GM12878 (cell line): ENCODE results near the gene NRG2.

Source experiments
- CBX5 ChIP-seq: sonication (generic); IDR thresholded peaks from 2 replicates; pipeline ENCODE4 v1.6.1; 2016; ENCODE audit warnings: low read depth, moderate library complexity, mild to moderate bottlenecking, inconsistent platforms
- HDAC2 ChIP-seq: fragments of 200-600 bp; sonication (generic); IDR thresholded peaks from 2 replicates; pipeline ENCODE4 v1.6.1; 2017
- JUNB ChIP-seq: IDR thresholded peaks from 2 replicates; pipeline ENCODE4 v1.6.1; 2016; ENCODE audit warnings: antibody characterized with exemption, mild to moderate bottlenecking
- JUND ChIP-seq: IDR thresholded peaks from 2 replicates; pipeline ENCODE4 v1.6.1; 2012; ENCODE audit warnings: low read depth, mild to moderate bottlenecking, low read length, improper control_type of control experiment, moderate library complexity
- POLR2A ChIP-seq: IDR thresholded peaks from 2 replicates; pipeline ENCODE4 v1.6.1; 2011; ENCODE audit warnings: low read depth, mild to moderate bottlenecking, low read length
- POLR2AphosphoS5 ChIP-seq: IDR thresholded peaks from 2 replicates; pipeline ENCODE4 v1.6.1; 2011; ENCODE audit warnings: mild to moderate bottlenecking, low read length, inconsistent platforms
- RAD21 ChIP-seq: IDR thresholded peaks from 2 replicates; pipeline ENCODE4 v1.6.1; 2011; ENCODE audit warnings: mild to moderate bottlenecking, low read depth, low read length, moderate library complexity; ENCODE audit not compliant: insufficient read depth
- RCOR1 ChIP-seq: conservative IDR thresholded peaks from 2 replicates; pipeline ENCODE4 v1.6.1; 2012; ENCODE audit warnings: low read depth, low read length, improper control_type of control experiment
- TAF1 ChIP-seq: IDR thresholded peaks from 2 replicates; pipeline ENCODE4 v1.6.1; 2011; ENCODE audit warnings: mild to moderate bottlenecking, low read depth, low read length, borderline replicate concordance
- ZNF384 ChIP-seq: IDR thresholded peaks from 2 replicates; pipeline ENCODE4 v1.6.1; 2012; ENCODE audit warnings: low read depth, mild to moderate bottlenecking, low read length, improper control_type of control experiment, borderline replicate concordance
- TF ChIP-seq, protein P1 (sequence below), 3 experiments: IDR thresholded peaks in 2 of 3; conservative IDR thresholded peaks in 1 of 3; 2 replicates each; pipeline ENCODE4 v1.5.1; 2011; ENCODE audit warnings: low read depth in 3 of 3, low read length in 3 of 3, mild to moderate bottlenecking in 3 of 3, control low read depth in 2 of 3, moderate library complexity in 2 of 3, inconsistent platforms in 1 of 3, mixed read lengths in 1 of 3; ENCODE audit not compliant: control insufficient read depth in 2 of 3, insufficient read depth in 1 of 3; ENCODE audit errors: extremely low read depth in 1 of 3
- TF ChIP-seq, protein P2 (sequence below): IDR thresholded peaks from 2 replicates; pipeline ENCODE4 v1.6.1; 2012; ENCODE audit warnings: mild to moderate bottlenecking, low read depth, low read length
- TF ChIP-seq, protein P3 (sequence below): IDR thresholded peaks from 2 replicates; pipeline ENCODE4 v1.6.1; 2011; ENCODE audit warnings: low read depth, mild to moderate bottlenecking, low read length, moderate library complexity, borderline replicate concordance; ENCODE audit errors: extremely low read depth

DNA sequence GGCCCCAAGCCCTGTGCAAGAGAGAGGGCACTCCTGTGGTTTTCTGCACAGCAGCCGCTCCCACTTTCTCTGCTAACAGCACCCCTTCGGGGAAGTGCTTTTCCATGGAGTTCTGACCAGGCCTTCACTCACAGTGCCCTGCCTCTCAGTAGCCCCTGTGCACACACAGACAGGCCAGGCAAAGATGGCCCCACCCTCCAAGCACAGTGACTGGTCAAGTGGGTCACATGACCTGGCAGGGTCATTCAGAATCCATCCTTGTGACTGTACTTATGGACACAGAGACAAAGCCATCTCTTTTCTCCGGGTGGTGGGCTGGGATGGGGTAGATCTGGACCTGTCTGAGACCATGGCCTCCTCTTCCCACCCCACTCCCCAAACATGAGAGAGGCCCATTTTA, 165.0 kb downstream of the NRG2 start:
- no peak for TF ChIP-seq POLR2A
- no peak for TF ChIP-seq JUNB
- TF ChIP-seq, protein P1, sequence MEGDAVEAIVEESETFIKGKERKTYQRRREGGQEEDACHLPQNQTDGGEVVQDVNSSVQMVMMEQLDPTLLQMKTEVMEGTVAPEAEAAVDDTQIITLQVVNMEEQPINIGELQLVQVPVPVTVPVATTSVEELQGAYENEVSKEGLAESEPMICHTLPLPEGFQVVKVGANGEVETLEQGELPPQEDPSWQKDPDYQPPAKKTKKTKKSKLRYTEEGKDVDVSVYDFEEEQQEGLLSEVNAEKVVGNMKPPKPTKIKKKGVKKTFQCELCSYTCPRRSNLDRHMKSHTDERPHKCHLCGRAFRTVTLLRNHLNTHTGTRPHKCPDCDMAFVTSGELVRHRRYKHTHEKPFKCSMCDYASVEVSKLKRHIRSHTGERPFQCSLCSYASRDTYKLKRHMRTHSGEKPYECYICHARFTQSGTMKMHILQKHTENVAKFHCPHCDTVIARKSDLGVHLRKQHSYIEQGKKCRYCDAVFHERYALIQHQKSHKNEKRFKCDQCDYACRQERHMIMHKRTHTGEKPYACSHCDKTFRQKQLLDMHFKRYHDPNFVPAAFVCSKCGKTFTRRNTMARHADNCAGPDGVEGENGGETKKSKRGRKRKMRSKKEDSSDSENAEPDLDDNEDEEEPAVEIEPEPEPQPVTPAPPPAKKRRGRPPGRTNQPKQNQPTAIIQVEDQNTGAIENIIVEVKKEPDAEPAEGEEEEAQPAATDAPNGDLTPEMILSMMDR (IDR thresholded peaks at IDR 0.05 in 2 of 3, conservative IDR thresholded peaks at IDR 0.05 in 1 of 3; ENCODE audit: control insufficient read depth in 2 of 3, extremely low read depth in 1 of 3, insufficient read depth in 1 of 3, low read depth in 3 of 3, low read length in 3 of 3) = no peak
- TF ChIP-seq, protein P2, sequence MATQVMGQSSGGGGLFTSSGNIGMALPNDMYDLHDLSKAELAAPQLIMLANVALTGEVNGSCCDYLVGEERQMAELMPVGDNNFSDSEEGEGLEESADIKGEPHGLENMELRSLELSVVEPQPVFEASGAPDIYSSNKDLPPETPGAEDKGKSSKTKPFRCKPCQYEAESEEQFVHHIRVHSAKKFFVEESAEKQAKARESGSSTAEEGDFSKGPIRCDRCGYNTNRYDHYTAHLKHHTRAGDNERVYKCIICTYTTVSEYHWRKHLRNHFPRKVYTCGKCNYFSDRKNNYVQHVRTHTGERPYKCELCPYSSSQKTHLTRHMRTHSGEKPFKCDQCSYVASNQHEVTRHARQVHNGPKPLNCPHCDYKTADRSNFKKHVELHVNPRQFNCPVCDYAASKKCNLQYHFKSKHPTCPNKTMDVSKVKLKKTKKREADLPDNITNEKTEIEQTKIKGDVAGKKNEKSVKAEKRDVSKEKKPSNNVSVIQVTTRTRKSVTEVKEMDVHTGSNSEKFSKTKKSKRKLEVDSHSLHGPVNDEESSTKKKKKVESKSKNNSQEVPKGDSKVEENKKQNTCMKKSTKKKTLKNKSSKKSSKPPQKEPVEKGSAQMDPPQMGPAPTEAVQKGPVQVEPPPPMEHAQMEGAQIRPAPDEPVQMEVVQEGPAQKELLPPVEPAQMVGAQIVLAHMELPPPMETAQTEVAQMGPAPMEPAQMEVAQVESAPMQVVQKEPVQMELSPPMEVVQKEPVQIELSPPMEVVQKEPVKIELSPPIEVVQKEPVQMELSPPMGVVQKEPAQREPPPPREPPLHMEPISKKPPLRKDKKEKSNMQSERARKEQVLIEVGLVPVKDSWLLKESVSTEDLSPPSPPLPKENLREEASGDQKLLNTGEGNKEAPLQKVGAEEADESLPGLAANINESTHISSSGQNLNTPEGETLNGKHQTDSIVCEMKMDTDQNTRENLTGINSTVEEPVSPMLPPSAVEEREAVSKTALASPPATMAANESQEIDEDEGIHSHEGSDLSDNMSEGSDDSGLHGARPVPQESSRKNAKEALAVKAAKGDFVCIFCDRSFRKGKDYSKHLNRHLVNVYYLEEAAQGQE = no peak
- TF ChIP-seq HDAC2 = no peak
- TF ChIP-seq RAD21 = no peak
- TF ChIP-seq CBX5 = no peak
- no peak for TF ChIP-seq ZNF384
- TF ChIP-seq, protein P3, sequence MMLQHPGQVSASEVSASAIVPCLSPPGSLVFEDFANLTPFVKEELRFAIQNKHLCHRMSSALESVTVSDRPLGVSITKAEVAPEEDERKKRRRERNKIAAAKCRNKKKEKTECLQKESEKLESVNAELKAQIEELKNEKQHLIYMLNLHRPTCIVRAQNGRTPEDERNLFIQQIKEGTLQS = no peak
- TF ChIP-seq RCOR1 = no peak
- TF ChIP-seq JUND = no peak
- TF ChIP-seq POLR2AphosphoS5 = no peak
- no peak for TF ChIP-seq TAF1
